ENCODE results near the gene AMACR. TPM values are rescaled to one million over a fixed set of nuclear protein-coding genes. Genes with fewer than 3 reads are reported as not detected.

AMACR gene
- total and polyA plus RNA-seq, 10 of the 15 experiments (the other 5 are each of a cell fraction or from before 2014, with no cell fraction given), result 2.6 to 20.4 (median 10.4) TPM

DNA sequence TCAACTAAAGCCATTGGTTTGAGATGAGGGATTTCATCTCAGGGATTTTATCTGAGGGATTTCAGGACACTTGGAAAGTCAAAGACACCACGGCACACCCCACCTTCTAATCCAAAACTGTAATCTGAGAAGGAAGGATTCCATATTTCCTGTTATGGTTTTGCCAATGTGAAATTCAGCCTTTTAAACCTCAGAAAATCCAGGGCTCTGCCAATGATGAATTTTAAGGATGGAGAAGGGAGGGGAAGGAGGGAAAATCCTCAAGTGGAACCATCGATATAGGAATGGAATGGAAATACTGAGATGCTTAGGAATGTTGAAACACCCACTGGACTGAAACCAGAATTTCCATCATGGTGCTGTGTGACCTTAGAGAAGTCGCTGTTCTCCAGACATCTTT, 29.9 kb upstream of the AMACR start:
- in situ Hi-C loops (cut with MboI), result no loop called here

More for the DNA sequence above, 29.9 kb upstream of the AMACR start:
- POLR2A ChIA-PET, result interaction anchor here (0.6 to 2.7 kb wide), 2 partner anchors 11 to 30 kb away, joined by 3 to 13 read pairs; partner anchors contain the start of gene AMACR
- Histone ChIP-seq H3K36me3 (ENCODE audit: control insufficient read depth in 2 of 2, insufficient read depth in 2 of 2, low read length in 1 of 2) (no peaks in the 10 kb centered on the region), H3K4me3 (no peak overlapping the region), H3K27ac (ENCODE audit: control insufficient read depth, insufficient read depth) (no peak overlapping the region), H3K4me2 (ENCODE audit: control insufficient read depth, insufficient read depth) (no peak overlapping the region), H3K4me1 (ENCODE audit: control insufficient read depth, insufficient read depth, low read length) (peaks cover 2% of the 10 kb centered on the region; the same call in 1 of the 2 replicates), H3K9me3 (replicated peaks; ENCODE audit: control insufficient read depth, insufficient read depth, low read length) (no peaks in the 10 kb centered on the region), H3K27me3 (replicated peaks in 1 of 2; ENCODE audit: control insufficient read depth in 2 of 2, insufficient read depth in 2 of 2, low read length in 1 of 2) (no peaks in the 10 kb centered on the region), H3K79me2 (ENCODE audit: control insufficient read depth, insufficient read depth, low read length) (no peaks in the 10 kb centered on the region), H2AFZ (ENCODE audit: control insufficient read depth, low read depth, low read length) (no peak overlapping the region), H4K20me1 (ENCODE audit: control insufficient read depth, insufficient read depth) (no peaks in the 10 kb centered on the region), H3K9ac (ENCODE audit: control insufficient read depth, insufficient read depth, low read length) (no peak overlapping the region)
- 64% methylated on average over 3 of the region's 3 CpGs for WGBS (ENCODE audit: insufficient coverage, insufficient replicate concordance, low lambda C conversion rate, missing lambda C conversion rate)
- no peak for ATAC-seq
- no peak for FAIRE-seq
- BruUV-seq (replicated peaks), result no TSS peak
- CTCF ChIA-PET, result interaction anchor here (1.1 kb wide), 1 partner anchor 10 kb away, joined by 4 read pairs; no protein-coding TSS in a partner anchor
- no peak for DNase-seq (ENCODE audit: low read depth, low spot score)
- SMC1A ChIA-PET (ENCODE audit: uncharacterized antibody, unreplicated experiment), result no interaction called here
- RAD21 ChIA-PET (ENCODE audit: unreplicated experiment), result no interaction called here
- TF ChIP-seq RAD21 (IDR thresholded peaks at IDR 0.05; ENCODE audit: insufficient read depth, low read depth, low read length), result no peak
- no peak for TF ChIP-seq MYB (IDR thresholded peaks at IDR 0.05; ENCODE audit: borderline replicate concordance, low read depth, low read length)
- no peak for TF ChIP-seq CREB1 (IDR thresholded peaks at IDR 0.05; ENCODE audit: low read depth)
- TF ChIP-seq ZNF622 (IDR thresholded peaks at IDR 0.05), result no peak
- no peak for TF ChIP-seq USF1 (IDR thresholded peaks at IDR 0.05; ENCODE audit: borderline replicate concordance, extremely low read length, insufficient read depth, low read depth, low read length)
- TF ChIP-seq ESRRA (IDR thresholded peaks at IDR 0.05; ENCODE audit: low read length), result no peak
- no peak for TF ChIP-seq CTCF (IDR thresholded peaks at IDR 0.05 in 2 of 3, conservative IDR thresholded peaks at IDR 0.05 in 1 of 3; ENCODE audit: control insufficient read depth in 2 of 3, extremely low read depth in 1 of 3, insufficient read depth in 1 of 3, low read depth in 3 of 3, low read length in 3 of 3)
- no peak for TF ChIP-seq SP1 (IDR thresholded peaks at IDR 0.05; ENCODE audit: low read depth, low read length)
- TF ChIP-seq HSF1 (IDR thresholded peaks at IDR 0.05; ENCODE audit: low read depth, low read length), result no peak
- TF ChIP-seq CUX1 (IDR thresholded peaks at IDR 0.05; ENCODE audit: insufficient replicate concordance, low read depth, low read length), result no peak
- no peak for TF ChIP-seq MEF2B (IDR thresholded peaks at IDR 0.05; ENCODE audit: partially characterized antibody, poor library complexity, severe bottlenecking)
- TF ChIP-seq GABPA (IDR thresholded peaks at IDR 0.05; ENCODE audit: low read depth), result no peak
- TF ChIP-seq CBX5 (IDR thresholded peaks at IDR 0.05; ENCODE audit: low read depth), result no peak
- intact Hi-C loops (cut with micrococcal nuclease; ENCODE audit: unreplicated experiment), result no loop called here

Measured in GM12878 (cell line).